H9 (cell line): Measurements from ENCODE around the gene MPL. TPM values are rescaled to one million over a fixed set of nuclear protein-coding genes. Genes with fewer than 3 reads are reported as not detected.

Experiments used
- DNase-seq: peaks from one replicate; pipeline ENCODE4 v3.0.0-alpha.2; 2017
- H2AFZ ChIP-seq: one replicate; pipeline ENCODE4 v1.6.1; 2013; ENCODE audit warnings: mild to moderate bottlenecking, low read length, control low read depth, moderate library complexity
- H2AK5ac ChIP-seq: 2 replicates; pipeline ENCODE4 v1.6.1; 2013; ENCODE audit warnings: low read length, control low read depth, mixed read lengths; ENCODE audit not compliant: insufficient read length
- H2BK120ac ChIP-seq: one replicate; pipeline ENCODE4 v1.6.1; 2013; ENCODE audit warnings: low read depth, mild to moderate bottlenecking, low read length, control low read depth, inconsistent platforms; ENCODE audit not compliant: poor library complexity, severe bottlenecking
- H2BK12ac ChIP-seq: 2 replicates; pipeline ENCODE4 v1.6.1; 2013; ENCODE audit warnings: low read length, control low read depth, mixed read lengths, low read depth; ENCODE audit not compliant: insufficient read length
- H2BK15ac ChIP-seq: 2 replicates; pipeline ENCODE4 v1.6.1; 2013; ENCODE audit warnings: low read depth, low read length, control low read depth
- H2BK20ac ChIP-seq: one replicate; pipeline ENCODE4 v1.6.1; 2013; ENCODE audit warnings: low read depth, mild to moderate bottlenecking, low read length, control low read depth, inconsistent platforms; ENCODE audit not compliant: poor library complexity, severe bottlenecking
- H2BK5ac ChIP-seq: 2 replicates; pipeline ENCODE4 v1.6.1; 2013; ENCODE audit warnings: low read length, control low read depth, mixed read lengths; ENCODE audit not compliant: insufficient read length
- H3K14ac ChIP-seq: 2 replicates; pipeline ENCODE4 v1.6.1; 2013; ENCODE audit warnings: low read length, control low read depth; ENCODE audit not compliant: insufficient read depth
- H3K18ac ChIP-seq: 2 replicates; pipeline ENCODE4 v1.6.1; 2013; ENCODE audit warnings: low read depth, mild to moderate bottlenecking, mixed read lengths, low read length, control low read depth; ENCODE audit not compliant: insufficient read length
- H3K23ac ChIP-seq: 2 replicates; pipeline ENCODE4 v1.6.1; 2013; ENCODE audit warnings: low read length, control low read depth, mixed read lengths, low read depth; ENCODE audit not compliant: insufficient read length
- H3K23me2 ChIP-seq: 2 replicates; pipeline ENCODE4 v1.6.1; 2013; ENCODE audit warnings: low read depth, mild to moderate bottlenecking, mixed read lengths, low read length, control low read depth; ENCODE audit not compliant: insufficient read length, poor library complexity, severe bottlenecking
- H3K27ac ChIP-seq: 2 replicates; pipeline ENCODE4 v1.5.1; 2013; ENCODE audit warnings: low read length, control low read depth, mixed read lengths, low read depth; ENCODE audit not compliant: insufficient read length
- H3K27me3 ChIP-seq: 2 replicates; pipeline ENCODE4 v1.6.1; 2013; ENCODE audit warnings: low read length, control low read depth, inconsistent platforms; ENCODE audit not compliant: insufficient read depth
- H3K4ac ChIP-seq: 2 replicates; pipeline ENCODE4 v1.6.1; 2013; ENCODE audit warnings: low read depth, mild to moderate bottlenecking, control low read depth, inconsistent platforms, low read length, moderate library complexity
- H3K4me1 ChIP-seq: 2 replicates; pipeline ENCODE4 v1.6.1; 2013; ENCODE audit warnings: low read length, control low read depth, inconsistent platforms; ENCODE audit not compliant: insufficient read depth
- H3K4me2 ChIP-seq: 2 replicates; pipeline ENCODE4 v1.6.1; 2013; ENCODE audit warnings: low read length, control low read depth, mixed read lengths; ENCODE audit not compliant: insufficient read length, insufficient read depth
- H3K56ac ChIP-seq: 2 replicates; pipeline ENCODE4 v1.6.1; 2013; ENCODE audit warnings: low read depth, mild to moderate bottlenecking, mixed read lengths, low read length, control low read depth; ENCODE audit not compliant: insufficient read length
- H3K79me1 ChIP-seq: 2 replicates; pipeline ENCODE4 v1.6.1; 2013; ENCODE audit warnings: low read depth, mild to moderate bottlenecking, moderate library complexity, low read length, control low read depth, inconsistent platforms; ENCODE audit not compliant: insufficient read depth, poor library complexity, severe bottlenecking
- H3K79me2 ChIP-seq: 2 replicates; pipeline ENCODE4 v1.6.1; 2013; ENCODE audit warnings: low read length, control low read depth, inconsistent platforms; ENCODE audit not compliant: insufficient read depth
- H3K9ac ChIP-seq: 2 replicates; pipeline ENCODE4 v1.6.1; 2013; ENCODE audit warnings: low read length, control low read depth, mixed read lengths; ENCODE audit not compliant: insufficient read length; ENCODE audit errors: extremely low read depth
- H3K9me3 ChIP-seq: one replicate; pipeline ENCODE4 v1.6.1; 2013; ENCODE audit warnings: low read depth, low read length, inconsistent platforms; ENCODE audit not compliant: control insufficient read depth
- H3T11ph ChIP-seq: one replicate; pipeline ENCODE4 v1.6.1; 2013; ENCODE audit warnings: mild to moderate bottlenecking, low read length, control low read depth, inconsistent platforms
- H4K20me1 ChIP-seq: one replicate; pipeline ENCODE4 v1.6.1; 2013; ENCODE audit not compliant: control insufficient read depth, insufficient read length, insufficient read depth
- H4K5ac ChIP-seq: 2 replicates; pipeline ENCODE4 v1.6.1; 2013; ENCODE audit warnings: low read depth, mild to moderate bottlenecking, mixed read lengths, low read length, control low read depth; ENCODE audit not compliant: insufficient read length
- H4K8ac ChIP-seq: replicated peaks from 2 replicates; pipeline ENCODE4 v1.6.1; 2013; ENCODE audit warnings: low read length, control low read depth, mixed read lengths, low read depth; ENCODE audit not compliant: insufficient read length
- H4K91ac ChIP-seq: 2 replicates; pipeline ENCODE4 v1.6.1; 2013; ENCODE audit warnings: low read depth, mild to moderate bottlenecking, moderate library complexity, mixed read lengths, low read length, control low read depth; ENCODE audit not compliant: insufficient read length
- H3K27ac Mint-ChIP-seq, 3 experiments: 2 replicates in 2 of 3; 3 replicates in 1 of 3; pipeline ENCODE4 v1.8.0; 2020 to 2021; ENCODE audit warnings: mixed read lengths in 3 of 3, mild to moderate bottlenecking in 1 of 3, moderate library complexity in 1 of 3
- H3K27me3 Mint-ChIP-seq: 2 replicates; pipeline ENCODE4 v1.8.0; 2021; ENCODE audit warnings: low read depth, mild to moderate bottlenecking, moderate library complexity, mixed read lengths
- H3K36me3 Mint-ChIP-seq, 3 experiments: 2 replicates in 2 of 3; 3 replicates in 1 of 3; pipeline ENCODE4 v1.8.0; 2020 to 2021; ENCODE audit warnings: low read depth in 3 of 3, mixed read lengths in 3 of 3; ENCODE audit not compliant: insufficient read depth in 1 of 3
- H3K4me1 Mint-ChIP-seq, 2 experiments: 2 replicates each; pipeline ENCODE4 v1.8.0; 2020; ENCODE audit warnings: mixed read lengths in 2 of 2
- H3K4me3 Mint-ChIP-seq, 2 experiments: 2 replicates in 1 of 2; 3 replicates in 1 of 2; pipeline ENCODE4 v1.8.0; 2020 to 2021; ENCODE audit warnings: mild to moderate bottlenecking in 2 of 2, mixed read lengths in 2 of 2, moderate library complexity in 1 of 2
- H3K9me3 Mint-ChIP-seq, 2 experiments: 2 replicates in 1 of 2; 3 replicates in 1 of 2; pipeline ENCODE4 v1.8.0; 2020; ENCODE audit warnings: mild to moderate bottlenecking in 2 of 2, mixed read lengths in 2 of 2, moderate library complexity in 1 of 2
- WGBS: extraction: QIAGEN DNeasy Blood & Tissue Kit; methylation state at CpG from one replicate; pipeline ENCODE4 v1.1.7; 2013; ENCODE audit warnings: missing lambda C conversion rate, low lambda C conversion rate, mixed read lengths; ENCODE audit not compliant: insufficient read length; ENCODE audit errors: extremely low coverage; 5-methylcytosine and 5-hydroxymethylcytosine counted together
- total RNA-seq: library from RNA; stranded (reverse); gene quantifications from 2 replicates; pipeline ENCODE4 v1.2.1, GENCODE V29; 2021
- TF ChIP-seq, protein P1 (sequence below): fragments of 200-600 bp; sonication (generic); conservative IDR thresholded peaks from 3 replicates; pipeline ENCODE4 v1.8.0; 2021; ENCODE audit warnings: antibody characterized with exemption, mild to moderate bottlenecking

MPL gene
- total RNA-seq, 1 experiment from 2014 or later, result not detected

DNA sequence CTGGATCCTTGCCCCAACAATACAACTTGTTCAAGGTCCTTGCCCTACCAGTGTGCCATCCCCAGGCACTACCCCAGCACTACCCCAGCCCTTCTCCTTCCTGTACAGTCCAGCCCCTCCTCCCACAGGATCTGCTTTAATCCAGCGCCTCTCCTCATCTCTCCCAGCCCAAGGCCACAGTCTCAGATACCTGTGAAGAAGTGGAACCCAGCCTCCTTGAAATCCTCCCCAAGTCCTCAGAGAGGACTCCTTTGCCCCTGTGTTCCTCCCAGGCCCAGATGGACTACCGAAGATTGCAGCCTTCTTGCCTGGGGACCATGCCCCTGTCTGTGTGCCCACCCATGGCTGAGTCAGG, 14.7 kb downstream of the MPL start:
- Histone ChIP-seq H4K8ac (no peak overlapping the region), H3K23me2 (peaks cover 10% of the 10 kb centered on the region), H3K79me1 (no peaks in the 10 kb centered on the region), H3K9me3 (no peaks in the 10 kb centered on the region), H3K79me2 (no peaks in the 10 kb centered on the region), H4K91ac (no peak overlapping the region), H2BK5ac (no peak overlapping the region), H3K27ac (no peak overlapping the region), H2BK120ac (no peak overlapping the region), H3K4ac (no peak overlapping the region), H3K27me3 (peaks cover 4% of the 10 kb centered on the region), H3K4me1 (peaks cover 5% of the 10 kb centered on the region), H2BK20ac (no peak overlapping the region), H3K4me2 (no peak overlapping the region), H2AFZ (no peak overlapping the region), H2BK12ac (no peak overlapping the region), H3K18ac (no peak overlapping the region), H3K23ac (no peak overlapping the region), H4K5ac (no peak overlapping the region), H3K9ac (no peak overlapping the region), H3T11ph (no peak overlapping the region), H3K14ac (no peak overlapping the region), H4K20me1 (no peaks in the 10 kb centered on the region), H2BK15ac (no peak overlapping the region), H2AK5ac (no peak overlapping the region), H3K56ac (no peak overlapping the region)
- H3K9me3 Mint-ChIP-seq, result no peaks in the 10 kb centered on the region; a peak in 1 of 5 replicates
- H3K4me1 Mint-ChIP-seq, result peaks cover 18 to 31% of the 10 kb centered on the region in 2 experiments
- H3K4me3 Mint-ChIP-seq, result no peak overlapping the region
- peaks cover 11% of the 10 kb centered on the region for H3K27me3 Mint-ChIP-seq
- DNase-seq, result no peak
- TF ChIP-seq, protein P1, sequence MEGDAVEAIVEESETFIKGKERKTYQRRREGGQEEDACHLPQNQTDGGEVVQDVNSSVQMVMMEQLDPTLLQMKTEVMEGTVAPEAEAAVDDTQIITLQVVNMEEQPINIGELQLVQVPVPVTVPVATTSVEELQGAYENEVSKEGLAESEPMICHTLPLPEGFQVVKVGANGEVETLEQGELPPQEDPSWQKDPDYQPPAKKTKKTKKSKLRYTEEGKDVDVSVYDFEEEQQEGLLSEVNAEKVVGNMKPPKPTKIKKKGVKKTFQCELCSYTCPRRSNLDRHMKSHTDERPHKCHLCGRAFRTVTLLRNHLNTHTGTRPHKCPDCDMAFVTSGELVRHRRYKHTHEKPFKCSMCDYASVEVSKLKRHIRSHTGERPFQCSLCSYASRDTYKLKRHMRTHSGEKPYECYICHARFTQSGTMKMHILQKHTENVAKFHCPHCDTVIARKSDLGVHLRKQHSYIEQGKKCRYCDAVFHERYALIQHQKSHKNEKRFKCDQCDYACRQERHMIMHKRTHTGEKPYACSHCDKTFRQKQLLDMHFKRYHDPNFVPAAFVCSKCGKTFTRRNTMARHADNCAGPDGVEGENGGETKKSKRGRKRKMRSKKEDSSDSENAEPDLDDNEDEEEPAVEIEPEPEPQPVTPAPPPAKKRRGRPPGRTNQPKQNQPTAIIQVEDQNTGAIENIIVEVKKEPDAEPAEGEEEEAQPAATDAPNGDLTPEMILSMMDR, result no peak
- peaks cover 0 to 12% (median 2%) of the 10 kb centered on the region in 3 experiments; a peak in 3 of 7 replicates for H3K36me3 Mint-ChIP-seq
- no CpG with 5 or more reads among the region's 2 CpGs for WGBS
- H3K27ac Mint-ChIP-seq, result peak overlapping the region in 1 of 3 experiments; percentile 6; a peak in 2 of 7 replicates
